GM19025 (cell line): ENCODE measurements around the gene AGAP1.

Experiments
- ATAC-seq: cut with Tn5 transposase; IDR thresholded peaks from one replicate; pipeline ENCODE4 v1.9.1; 2021; ENCODE audit warnings: mild to moderate bottlenecking, low read depth, moderate library complexity; ENCODE audit not compliant: unreplicated experiment

AGAP1 gene

DNA sequence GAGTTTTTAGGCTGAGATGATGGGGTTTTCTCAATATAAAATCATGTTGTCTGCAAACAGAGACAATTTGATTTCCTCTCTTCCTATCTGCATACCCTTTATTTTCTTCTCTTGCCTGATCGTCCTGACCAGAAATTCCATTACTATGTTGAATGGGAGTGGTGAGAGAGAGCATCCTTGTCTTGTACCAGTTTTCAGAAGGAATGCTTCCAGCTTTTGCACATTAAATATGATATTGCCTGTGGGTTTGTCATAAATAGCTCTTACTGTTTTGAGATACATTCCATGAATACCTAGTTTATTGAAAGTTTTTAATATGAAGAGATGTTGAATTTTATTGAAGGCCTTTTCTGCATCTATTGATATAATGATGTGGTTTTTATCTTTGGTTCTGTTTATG lies 492.5 kb downstream of the AGAP1 start:
- no peak for ATAC-seq

DNA sequence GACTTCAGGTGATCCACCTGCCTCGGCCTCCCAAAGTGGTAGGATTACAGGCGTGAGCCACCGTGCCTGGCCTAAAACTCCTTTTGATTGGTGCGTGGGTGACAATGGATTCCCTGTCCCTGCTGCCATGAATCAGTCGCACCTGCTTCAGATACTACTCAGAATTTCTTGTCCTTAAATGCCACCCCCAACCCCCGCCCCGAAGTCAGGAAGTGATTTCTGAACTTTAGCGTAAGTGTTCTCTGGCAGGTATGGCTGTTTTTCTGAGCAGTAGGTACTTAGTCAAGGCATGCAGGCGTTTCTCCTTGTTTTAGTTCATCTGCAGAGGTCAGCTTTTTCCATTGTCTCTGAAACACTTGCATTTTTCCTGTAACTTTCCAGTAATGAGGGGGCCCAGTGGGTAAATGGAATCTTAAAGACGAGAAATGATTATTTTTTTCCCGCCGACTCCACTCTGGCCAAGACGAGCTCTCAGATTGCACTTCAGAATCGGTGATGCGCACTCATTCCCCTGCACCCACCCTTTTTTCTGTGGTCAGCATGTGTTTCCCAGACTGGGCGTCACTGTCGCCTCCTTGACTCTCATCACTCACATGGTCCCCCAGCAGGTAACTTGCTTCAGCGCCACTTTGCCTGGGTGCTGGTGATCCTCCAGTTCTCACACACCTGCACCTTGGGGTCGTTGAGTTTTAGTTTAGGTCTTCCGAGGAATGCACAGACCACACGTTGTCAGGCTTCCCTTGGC lies 494.6 kb downstream of the AGAP1 start:
- ATAC-seq: no peak

DNA sequence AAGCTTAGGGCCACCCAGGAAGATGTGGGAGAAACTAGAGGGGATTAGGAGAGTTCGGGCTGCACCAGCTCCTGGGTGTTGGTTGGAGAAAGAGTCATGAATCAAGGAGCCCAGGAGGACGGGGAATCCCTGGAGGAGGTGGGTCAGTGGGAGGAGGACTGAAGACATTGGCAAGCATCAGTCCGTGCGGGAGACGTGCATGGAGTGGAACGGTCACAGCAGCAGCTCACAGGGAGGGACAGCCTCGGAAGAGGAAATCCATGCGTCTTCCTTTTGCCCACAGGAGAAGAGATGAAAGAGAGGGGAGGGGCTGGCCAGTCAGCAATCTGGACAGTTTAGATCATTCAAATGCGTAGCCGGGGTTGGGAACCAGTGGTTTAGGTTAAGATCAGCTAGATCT lies 495.7 kb downstream of the AGAP1 start:
- ATAC-seq: no peak

DNA sequence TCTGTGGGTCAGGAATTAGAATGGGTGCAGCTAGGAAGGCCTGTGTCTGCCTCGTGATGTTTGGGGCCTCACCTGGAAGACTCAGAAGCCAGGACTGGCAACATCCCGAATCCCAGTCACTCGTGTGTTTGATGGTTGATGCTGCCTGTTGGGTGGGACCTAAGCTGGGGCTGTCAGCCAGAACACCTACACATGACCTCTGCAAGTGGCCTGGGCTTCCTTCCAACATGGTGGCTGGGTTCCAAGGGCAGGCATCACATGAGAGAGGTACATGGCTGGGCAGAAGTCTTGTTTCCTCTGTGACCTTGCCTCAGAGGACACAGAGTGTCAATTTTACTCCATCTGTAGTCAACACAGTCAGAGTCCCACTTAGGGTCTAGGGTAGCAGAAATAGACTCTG lies 496.5 kb downstream of the AGAP1 start:
- ATAC-seq: no peak

DNA sequence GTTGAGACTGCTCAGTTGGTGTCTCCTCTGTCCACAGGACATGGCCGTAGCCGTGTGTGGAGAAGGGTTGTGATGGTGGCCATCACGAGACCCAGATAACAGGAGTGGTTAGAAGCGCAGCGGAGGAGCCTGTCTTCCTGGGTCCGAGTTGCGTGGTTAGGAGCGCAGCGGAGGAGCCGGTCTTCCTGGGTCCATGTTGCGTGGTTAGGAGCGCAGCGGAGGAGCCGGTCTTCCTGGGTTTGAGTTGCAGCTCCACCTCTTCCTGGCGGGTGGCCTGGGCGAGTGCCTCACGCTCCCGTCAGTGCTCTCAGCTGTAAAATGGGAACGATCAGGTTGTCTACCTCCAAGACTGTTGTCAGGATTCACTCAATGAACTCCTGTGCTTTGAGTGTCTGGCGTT lies 498.2 kb downstream of the AGAP1 start:
- ATAC-seq: no peak

DNA sequence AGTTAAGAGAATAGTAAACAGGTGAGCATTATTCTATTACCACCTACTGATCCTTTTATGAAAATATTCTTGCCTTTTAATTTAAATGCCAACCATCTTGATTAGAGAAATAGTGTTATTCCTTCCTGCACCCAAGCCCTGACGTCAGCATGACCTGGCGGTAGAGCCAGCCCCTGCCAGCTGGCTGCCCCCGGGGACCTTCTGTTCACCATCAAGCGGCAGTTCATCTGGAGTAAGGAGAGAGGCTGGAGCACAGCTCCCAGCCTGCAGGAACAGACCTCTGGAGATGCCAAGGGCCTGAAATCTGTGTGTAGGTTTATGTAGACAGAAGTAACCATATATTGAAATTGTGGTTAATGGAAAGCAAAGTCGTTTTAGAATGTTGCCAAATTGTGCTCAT lies 502.6 kb downstream of the AGAP1 start:
- ATAC-seq: no peak

DNA sequence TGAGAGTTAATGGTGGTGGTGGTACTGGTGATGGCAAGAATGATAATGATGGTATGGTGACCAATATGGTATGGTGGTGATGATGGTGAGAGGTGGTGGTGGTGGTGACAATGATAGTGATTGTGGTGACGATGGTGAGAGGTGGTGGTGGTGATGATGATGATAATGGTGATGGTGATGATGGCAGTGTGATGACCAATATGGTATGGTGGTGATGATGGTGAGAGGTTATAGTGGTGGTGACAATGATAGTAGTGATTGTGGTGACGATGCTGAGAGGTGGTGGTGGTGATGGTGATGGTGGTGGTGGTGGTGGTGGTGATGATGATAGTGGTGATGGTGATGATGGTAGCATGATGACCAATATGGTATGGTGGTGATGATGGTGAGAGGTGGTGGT lies 505.2 kb downstream of the AGAP1 start:
- ATAC-seq: no peak

DNA sequence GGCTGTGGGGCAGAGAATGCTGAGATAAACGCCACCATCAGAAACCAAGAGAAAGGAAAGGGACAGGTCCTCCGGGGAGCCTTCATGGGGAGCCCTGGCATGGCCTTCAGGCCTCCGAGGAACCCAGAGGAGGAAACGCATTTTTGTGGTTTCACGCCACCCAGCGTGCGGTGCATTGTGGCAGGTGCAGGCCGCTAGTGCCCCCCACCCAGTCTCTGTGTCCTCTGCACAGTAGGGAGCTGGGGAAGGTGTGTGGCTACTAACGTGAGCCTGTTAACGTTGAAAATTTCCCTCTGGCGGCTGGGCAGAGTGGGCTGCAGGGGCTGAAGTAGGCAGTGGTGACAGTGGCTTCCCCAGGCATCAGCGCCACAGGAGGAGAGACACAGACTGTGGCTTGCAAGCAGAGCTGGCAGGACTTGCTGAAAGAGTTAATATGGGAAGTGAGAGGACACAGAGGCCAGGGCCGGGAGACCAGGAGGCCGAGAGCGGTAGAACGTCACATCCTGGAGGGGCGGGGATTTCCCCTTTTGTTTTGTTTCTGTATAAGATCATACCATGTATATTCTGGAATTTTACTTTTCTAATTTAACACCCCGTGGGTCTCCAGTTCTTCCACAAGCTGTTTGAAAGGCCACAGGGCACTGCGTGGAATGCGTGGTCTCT lies 507.5 kb downstream of the AGAP1 start:
- no peak for ATAC-seq

DNA sequence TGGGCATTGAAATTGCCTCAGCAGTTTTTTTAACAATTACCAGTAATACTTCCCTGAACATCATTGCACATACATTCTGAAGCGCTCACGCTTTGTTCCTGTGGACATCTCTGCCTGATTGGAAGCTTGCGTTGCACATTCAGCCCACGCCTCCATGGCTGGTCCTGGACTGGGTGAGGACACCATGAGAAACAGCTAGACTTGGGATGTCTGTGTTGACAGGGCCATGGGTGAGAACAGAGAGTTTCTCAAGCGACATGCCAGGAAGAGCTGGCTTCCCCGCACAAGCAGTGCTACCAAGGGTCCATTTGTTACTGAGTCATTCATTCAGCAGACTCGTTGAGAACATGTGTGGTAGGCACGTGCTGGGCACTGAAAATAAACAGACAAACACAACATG lies 508.0 kb downstream of the AGAP1 start:
- ATAC-seq: no peak

DNA sequence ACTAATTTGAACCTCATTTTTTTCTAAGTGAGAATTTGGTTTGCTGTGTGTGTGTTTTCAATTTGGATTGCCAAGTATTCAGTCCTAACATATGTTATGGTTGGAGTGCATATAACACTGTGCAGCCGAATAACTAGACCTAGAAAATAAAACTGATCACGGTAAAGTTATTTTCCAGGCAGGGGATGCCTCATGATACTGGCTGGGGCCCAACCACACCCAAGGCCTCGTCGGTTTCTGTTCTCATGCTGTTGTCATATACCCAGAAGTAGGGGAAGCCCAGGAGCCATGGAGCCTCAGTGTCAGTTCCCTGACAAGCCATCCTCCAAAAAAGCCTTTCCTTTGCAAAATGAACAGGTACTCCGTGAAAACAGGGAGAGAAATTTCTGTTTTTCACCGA lies 514.2 kb downstream of the AGAP1 start:
- ATAC-seq: no peak

DNA sequence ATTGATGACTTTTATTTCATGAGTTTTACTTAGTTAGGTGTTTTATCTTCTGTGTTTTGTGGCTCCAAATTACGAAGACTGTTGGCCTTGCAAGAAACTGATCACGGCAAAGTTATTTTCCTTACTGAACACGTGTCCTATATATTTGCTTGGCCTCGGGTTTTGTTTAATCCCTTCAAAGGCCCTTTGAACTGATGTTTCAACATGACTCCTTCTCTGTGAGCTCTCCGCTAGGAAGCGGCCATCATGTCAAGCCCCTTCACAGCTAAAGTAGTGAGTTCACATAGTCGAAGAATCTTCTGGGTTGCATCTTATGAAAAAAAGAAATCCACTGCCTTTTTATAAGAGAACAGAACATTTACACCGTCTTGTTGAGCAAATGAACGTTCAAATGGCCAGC lies 515.0 kb downstream of the AGAP1 start:
- ATAC-seq: no peak

DNA sequence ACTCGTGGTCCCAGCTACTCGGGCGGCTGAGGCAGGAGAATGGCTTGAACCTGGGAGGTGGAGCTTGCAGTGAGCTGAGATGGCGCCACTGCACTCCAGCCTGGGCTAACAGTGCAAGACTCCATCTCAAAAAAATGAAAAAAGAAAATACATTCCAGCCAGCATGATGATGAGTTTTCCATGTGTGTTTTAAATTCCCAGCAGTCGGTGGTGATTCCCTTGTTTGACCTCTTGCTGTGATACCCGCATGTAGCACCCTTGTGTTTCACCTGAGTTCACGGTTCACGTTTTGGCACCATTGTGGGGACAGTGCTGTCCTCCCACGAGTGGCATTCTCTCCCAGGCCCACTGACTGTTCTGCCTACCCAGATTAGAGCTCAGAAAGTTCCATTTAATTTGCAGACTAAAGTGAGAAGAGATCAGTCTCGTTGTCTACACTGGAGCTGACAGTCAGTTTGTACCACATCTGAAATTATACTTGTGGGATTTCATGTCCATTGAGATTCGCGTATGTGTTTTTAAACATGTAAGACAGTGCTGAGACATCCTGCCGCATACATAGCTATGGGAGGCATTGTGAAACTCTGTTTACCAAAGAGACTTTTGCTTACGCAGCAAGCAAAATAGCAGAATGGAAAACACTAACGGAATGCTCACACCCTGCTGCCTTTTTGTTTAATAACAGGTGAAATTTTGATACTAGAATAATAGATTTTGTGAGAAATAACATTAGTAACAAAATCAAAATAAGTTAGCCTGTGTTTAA lies 517.3 kb downstream of the AGAP1 start:
- ATAC-seq: no peak

DNA sequence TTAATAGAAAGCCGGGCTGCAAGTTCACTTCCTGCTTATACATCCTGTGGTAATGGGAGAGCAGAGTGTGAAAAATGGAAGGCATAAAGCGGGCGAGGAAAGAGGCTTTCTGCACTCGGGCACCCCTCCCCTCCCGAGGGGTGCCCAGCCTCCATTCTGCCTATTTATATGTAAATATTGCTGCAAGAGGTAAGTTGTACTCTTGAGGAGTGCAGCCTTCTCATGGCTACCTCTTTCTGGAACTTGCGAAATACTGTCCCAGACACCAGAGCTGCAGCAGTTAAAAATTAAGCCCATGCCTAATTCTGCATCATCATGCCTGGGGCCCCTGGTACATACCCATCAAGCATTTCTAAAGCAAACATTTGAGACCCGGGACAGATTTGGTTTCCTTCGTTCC lies 518.3 kb downstream of the AGAP1 start:
- ATAC-seq: no peak

DNA sequence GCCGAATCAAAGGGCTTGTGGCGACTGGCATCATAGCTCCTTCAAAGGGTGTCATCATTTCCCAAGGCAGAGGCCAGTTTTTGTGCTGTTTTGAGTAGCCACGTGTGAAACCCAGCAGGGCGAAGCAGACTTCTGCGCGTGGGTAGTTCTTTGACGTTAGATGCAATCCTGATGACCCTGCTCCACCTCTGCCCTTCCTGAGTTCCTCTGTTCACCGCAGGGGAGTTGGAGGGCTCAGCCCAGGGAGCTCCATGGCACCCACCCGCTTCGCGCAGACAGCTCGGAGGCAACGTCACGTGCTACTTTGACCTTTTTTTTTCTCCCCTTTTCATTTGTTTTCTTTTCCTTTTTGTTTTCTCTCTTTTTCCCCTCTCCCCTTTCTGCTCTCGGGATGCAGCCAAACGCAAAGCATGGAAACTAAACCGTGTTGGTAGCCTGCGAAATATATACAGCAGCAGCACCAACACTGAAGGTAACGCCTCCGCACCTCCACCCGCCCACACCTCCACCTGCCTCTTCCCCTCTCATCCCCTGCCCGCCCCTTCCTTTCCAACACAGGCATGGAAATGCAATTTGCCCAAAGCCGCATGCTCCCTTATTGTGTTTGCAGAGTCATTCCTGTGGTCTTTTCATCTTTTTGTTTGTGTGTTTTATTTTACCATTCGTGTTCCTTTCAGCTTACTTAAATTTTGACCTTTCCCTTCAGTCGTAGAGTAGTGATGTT lies 520.7 kb downstream of the AGAP1 start:
- no peak for ATAC-seq

DNA sequence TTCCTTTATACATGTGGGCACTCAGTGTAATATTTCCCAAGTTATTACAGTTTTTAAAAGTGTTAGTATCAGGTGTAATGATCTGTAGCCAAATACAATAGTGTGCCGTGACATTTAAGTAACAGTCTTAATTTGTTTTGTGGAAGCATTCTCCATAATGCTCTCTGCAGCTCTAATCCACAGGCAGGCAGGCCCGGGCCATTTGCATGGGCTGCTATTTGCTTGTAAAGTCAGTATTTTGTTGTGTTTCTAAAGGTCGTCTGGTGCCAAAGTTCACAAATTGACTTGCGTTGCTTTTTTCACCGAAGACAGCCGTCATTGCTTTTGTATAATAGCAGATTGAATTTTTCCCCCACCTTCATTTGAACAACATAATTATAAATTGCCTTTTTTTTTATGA lies 521.3 kb downstream of the AGAP1 start:
- no peak for ATAC-seq

DNA sequence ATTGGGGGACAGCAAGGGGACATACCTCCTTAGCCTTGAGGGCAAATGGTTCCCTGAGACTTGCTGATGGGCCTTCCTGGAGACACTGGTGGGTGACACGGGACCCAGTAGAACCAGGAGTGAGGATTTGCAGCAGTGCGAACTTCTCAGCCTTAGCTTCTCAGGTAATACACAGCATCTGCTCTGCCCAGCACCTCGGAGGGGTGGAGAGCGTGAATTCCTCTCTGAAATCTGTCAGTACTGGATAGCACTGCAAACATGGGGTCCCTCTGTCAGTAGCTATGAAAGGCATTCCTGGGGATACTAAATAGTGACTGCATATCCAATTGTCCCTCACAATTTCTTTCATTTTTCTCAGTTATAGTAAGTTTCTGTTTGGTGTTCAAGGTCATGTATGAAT lies 522.7 kb downstream of the AGAP1 start:
- no peak for ATAC-seq

DNA sequence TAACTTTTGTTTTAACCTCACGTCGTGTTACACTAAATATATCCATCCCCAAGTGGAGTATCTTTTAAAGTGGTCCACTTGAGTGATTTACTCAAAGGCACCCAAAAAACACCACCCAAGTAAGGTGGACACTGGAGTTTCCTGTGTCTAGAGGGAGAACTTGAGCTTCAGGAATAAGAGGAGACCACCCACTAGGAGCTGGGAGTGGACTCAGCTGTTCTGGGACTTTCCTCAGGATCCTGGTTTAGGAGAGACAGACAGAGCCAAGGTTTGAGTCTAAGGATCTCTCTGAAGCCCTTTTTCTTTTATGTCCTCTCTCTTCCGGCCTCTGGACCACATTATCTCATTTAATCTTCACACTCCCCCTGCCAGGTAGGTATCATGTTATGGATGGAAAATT lies 523.6 kb downstream of the AGAP1 start:
- no peak for ATAC-seq

DNA sequence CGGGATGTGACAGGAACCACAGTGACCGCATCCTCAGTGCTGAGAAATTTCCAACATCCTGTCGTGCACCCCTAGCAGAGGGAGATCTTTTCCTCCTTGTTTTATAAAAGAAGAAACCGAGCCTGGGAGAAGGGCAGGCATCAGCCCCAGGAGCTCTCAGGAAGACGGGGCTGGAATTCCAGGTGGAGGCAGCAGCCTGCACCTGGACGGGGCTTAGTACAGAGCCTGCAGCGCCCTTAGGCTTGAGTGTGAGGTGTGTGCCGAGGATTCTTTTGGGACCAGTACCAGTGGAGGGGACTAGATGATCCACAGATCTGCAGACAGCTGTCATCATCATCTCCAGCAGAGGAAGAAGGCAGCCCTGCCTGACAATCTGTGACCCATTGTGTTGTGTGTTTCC lies 525.6 kb downstream of the AGAP1 start:
- no peak for ATAC-seq

DNA sequence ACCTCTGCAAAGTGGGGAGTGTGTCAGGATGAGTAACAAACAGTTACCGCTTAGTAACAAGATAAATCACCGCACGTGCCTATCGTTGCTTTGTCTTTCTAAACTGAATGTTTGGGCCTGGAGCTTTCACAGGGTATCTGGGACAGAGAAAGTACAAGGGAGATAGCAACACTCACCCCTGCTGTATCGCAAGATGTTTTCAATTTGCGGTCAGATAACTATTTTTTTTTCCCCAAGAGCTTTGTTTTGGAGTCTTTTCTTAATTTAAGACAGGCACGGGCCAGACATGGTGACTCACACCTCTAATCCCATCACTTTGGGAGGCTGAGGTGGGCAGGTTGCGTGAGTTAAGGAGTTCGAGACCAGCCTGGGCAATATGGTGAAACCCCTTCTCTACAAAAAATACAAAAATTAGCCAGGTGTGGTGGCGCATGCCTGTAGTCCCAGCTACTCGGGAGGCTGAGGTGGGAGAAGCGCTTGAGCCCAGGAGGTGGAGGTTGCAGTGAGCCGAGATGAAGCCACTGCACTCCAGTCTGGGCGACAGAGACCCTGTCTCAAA lies 527.7 kb downstream of the AGAP1 start:
- ATAC-seq: no peak

DNA sequence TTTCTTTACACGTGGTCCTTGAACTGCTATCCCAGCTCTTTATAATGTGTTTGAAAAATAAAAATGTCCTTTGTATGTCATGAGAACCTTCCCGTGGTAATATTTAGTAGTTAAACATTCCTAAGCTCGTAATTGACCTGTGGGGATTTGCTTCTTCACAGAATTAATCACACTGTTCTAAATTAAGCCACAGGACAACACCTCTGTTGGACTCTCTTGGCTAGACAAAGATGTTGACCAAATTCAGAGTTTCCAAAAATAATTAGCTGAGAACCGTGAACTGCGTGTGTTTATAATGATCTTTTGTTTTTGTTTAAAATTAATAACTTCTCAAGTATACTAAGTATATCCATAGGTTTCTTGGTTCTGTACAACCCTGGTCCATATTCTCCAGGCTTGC lies 528.3 kb downstream of the AGAP1 start:
- ATAC-seq: no peak

DNA sequence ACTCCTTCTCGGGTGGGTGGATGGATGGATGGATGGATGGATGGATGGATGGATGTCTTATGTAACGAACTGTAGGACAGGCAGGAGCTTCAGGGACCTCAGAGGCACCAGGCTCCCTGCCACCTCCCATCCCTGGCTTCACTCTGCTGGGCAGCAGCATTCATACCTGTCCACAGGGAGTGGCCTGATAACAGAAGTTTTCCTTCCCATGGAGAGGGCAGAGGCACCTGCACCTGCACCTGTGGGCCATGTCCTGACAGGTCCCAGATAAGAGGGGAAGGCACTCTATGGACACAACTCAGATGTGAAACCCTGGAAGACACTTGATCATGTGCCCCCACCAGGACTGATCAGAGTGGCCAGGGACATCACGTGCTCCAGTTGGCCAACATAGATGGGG lies 532.0 kb downstream of the AGAP1 start:
- no peak for ATAC-seq
